Calu3 (cell line): ENCODE results near the gene MCF2L2. TPM values are rescaled to one million over a fixed set of nuclear protein-coding genes. Genes with fewer than 3 reads are reported as not detected.

Source experiments
- BruUV-seq: library from RNA; stranded (reverse); fragments of 400-500 nt; replicated peaks from 2 replicates; lab custom pipeline; 2021; lab: Mats Ljungman, UMichigan
- CTCF ChIA-PET: fragments of 300-600 bp; sonication (Branson Sonifier 250); formaldehyde crosslinking; loops from one replicate; lab custom pipeline; 2022; ENCODE audit warnings: antibody characterized with exemption; lab: Charles Lee
- DNase-seq: peaks from one replicate; pipeline ENCODE4 v3.0.0; 2022
- H3K27ac Mint-ChIP-seq: one replicate; pipeline ENCODE4 v1.8.0; 2022; ENCODE audit warnings: mixed read lengths; ENCODE audit not compliant: unreplicated experiment
- H3K27me3 Mint-ChIP-seq: one replicate; pipeline ENCODE4 v1.8.0; 2022; ENCODE audit warnings: mixed read lengths; ENCODE audit not compliant: unreplicated experiment
- H3K36me3 Mint-ChIP-seq: one replicate; pipeline ENCODE4 v1.8.0; 2022; ENCODE audit warnings: mild to moderate bottlenecking, moderate library complexity, mixed read lengths; ENCODE audit not compliant: insufficient read depth, unreplicated experiment
- H3K4me1 Mint-ChIP-seq: one replicate; pipeline ENCODE4 v1.8.0; 2022; ENCODE audit warnings: mild to moderate bottlenecking, low read depth, mixed read lengths; ENCODE audit not compliant: unreplicated experiment
- H3K4me3 Mint-ChIP-seq: one replicate; pipeline ENCODE4 v1.8.0; 2022; ENCODE audit warnings: mild to moderate bottlenecking, low read depth, moderate library complexity, mixed read lengths; ENCODE audit not compliant: unreplicated experiment
- H3K9me3 Mint-ChIP-seq: one replicate; pipeline ENCODE4 v1.8.0; 2022; ENCODE audit warnings: low read depth, mixed read lengths; ENCODE audit not compliant: unreplicated experiment
- intact Hi-C: fragments of 100-400 bp; cut with micrococcal nuclease; formaldehyde crosslinking; loops from one replicate; pipeline ENCODE4 v1.10.0; 2022; ENCODE audit not compliant: unreplicated experiment
- total RNA-seq: library from RNA; stranded (reverse); gene quantifications from 2 replicates; pipeline ENCODE4 v1.2.3, GENCODE V29; 2022
- TF ChIP-seq, protein P1 (sequence below): fragments of 200-600 bp; IDR thresholded peaks from one replicate; pipeline ENCODE4 v1.8.0; 2022; ENCODE audit warnings: antibody characterized with exemption; ENCODE audit not compliant: unreplicated experiment

Gene MCF2L2
- total RNA-seq, 1 experiment from 2014 or later: 0.35 TPM

DNA sequence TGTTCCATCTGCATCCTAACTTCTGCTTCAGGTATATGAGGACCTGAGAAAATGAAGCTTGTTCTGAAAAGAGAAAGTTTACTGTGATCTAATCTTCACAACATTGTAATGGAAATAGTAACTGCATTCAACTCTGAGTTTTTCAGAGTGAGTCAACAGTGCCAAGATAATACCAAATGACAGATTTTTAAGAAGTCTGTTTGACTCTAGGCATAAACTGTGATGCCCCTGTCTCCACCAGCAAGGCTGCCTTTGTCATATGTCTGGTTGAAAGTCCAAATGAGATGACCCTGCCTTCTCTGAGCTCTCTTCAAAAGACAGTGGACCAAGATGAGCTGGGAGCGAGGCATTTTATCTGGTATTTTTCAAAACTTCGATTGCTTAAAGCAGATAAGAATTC is 220.2 kb downstream of the MCF2L2 start:
- no peaks in the 10 kb centered on the region for H3K27me3 Mint-ChIP-seq
- CTCF ChIA-PET: no interaction called here
- no peak overlapping the region for H3K27ac Mint-ChIP-seq
- peaks cover 14% of the 10 kb centered on the region for H3K4me1 Mint-ChIP-seq
- no peaks in the 10 kb centered on the region for H3K36me3 Mint-ChIP-seq
- H3K9me3 Mint-ChIP-seq: peaks cover 6% of the 10 kb centered on the region
- no peak for DNase-seq
- intact Hi-C loops: no loop called here
- no TSS peak for BruUV-seq
- H3K4me3 Mint-ChIP-seq: no peak overlapping the region
- TF ChIP-seq, protein P1, sequence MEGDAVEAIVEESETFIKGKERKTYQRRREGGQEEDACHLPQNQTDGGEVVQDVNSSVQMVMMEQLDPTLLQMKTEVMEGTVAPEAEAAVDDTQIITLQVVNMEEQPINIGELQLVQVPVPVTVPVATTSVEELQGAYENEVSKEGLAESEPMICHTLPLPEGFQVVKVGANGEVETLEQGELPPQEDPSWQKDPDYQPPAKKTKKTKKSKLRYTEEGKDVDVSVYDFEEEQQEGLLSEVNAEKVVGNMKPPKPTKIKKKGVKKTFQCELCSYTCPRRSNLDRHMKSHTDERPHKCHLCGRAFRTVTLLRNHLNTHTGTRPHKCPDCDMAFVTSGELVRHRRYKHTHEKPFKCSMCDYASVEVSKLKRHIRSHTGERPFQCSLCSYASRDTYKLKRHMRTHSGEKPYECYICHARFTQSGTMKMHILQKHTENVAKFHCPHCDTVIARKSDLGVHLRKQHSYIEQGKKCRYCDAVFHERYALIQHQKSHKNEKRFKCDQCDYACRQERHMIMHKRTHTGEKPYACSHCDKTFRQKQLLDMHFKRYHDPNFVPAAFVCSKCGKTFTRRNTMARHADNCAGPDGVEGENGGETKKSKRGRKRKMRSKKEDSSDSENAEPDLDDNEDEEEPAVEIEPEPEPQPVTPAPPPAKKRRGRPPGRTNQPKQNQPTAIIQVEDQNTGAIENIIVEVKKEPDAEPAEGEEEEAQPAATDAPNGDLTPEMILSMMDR: no peak

DNA sequence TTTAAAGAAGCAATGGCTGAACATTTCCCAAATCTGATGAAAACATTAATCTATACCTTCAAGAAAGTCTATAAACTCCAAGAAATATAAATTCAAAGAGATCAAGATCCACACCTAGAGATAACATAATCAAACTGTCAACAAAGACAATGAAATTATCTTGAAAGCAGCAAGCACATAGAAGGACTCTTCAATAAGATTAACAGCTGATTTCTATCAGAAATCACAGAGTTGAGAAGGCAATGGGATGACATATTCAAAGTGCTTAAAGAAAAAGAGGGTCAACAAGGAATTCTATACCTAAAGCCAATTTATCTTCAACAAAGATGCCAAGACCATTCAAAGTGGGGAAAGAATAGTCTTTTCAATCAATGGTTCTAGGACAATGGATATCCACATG is 224.7 kb downstream of the MCF2L2 start:
- Mint-ChIP-seq H3K27ac (no peak overlapping the region), H3K4me1 (no peaks in the 10 kb centered on the region), H3K27me3 (no peaks in the 10 kb centered on the region), H3K9me3 (peaks cover 10% of the 10 kb centered on the region), H3K36me3 (no peaks in the 10 kb centered on the region), H3K4me3 (no peak overlapping the region)
- TF ChIP-seq, protein P1: no peak
- no TSS peak for BruUV-seq
- intact Hi-C loops: no loop called here
- CTCF ChIA-PET: no interaction called here
- no peak for DNase-seq

DNA sequence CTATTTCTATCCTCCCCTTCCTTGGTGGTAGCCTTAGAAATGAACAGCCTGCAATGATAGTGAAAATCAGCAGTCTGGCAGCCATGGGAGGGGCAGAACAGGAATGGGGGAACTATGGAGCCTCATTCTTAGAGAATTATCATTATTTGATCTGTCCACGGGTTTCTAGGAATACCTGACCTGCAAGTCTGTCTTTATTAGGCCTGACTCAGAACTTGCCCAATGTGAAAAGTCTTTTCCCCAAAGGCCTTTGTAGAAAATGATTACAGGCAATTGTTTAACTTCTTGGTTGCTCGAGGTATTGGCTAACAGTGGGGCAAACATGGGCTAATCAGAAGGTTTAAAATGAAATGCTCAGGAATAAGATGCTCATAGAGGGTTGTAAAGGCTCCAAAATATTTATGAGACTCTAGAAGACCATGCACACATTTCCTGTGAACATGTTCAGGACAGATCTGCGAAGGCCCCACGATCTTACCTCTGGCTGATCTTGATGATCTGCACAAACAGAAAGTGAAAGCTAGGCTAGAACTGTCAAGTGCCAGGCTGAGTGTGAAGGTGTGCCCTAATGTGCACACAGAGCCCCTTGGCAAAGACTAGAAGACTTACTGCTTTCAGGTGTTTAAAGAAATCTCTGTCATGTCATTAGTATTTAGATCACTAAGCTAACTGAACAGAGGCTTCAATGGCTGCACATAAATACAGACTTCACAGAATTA is 226.3 kb downstream of the MCF2L2 start:
- peaks cover 10% of the 10 kb centered on the region for H3K9me3 Mint-ChIP-seq
- no peaks in the 10 kb centered on the region for H3K27me3 Mint-ChIP-seq
- CTCF ChIA-PET: interaction anchor here (0.6 to 1.2 kb wide), 2 partner anchors 180 to 1068 kb away, joined by 3 to 4 read pairs; no protein-coding TSS in a partner anchor
- intact Hi-C loops: no loop called here
- no peak overlapping the region for H3K27ac Mint-ChIP-seq
- no peaks in the 10 kb centered on the region for H3K36me3 Mint-ChIP-seq
- H3K4me1 Mint-ChIP-seq: no peaks in the 10 kb centered on the region
- BruUV-seq: no TSS peak
- H3K4me3 Mint-ChIP-seq: no peak overlapping the region
- TF ChIP-seq, protein P1: no peak
- DNase-seq: no peak

DNA sequence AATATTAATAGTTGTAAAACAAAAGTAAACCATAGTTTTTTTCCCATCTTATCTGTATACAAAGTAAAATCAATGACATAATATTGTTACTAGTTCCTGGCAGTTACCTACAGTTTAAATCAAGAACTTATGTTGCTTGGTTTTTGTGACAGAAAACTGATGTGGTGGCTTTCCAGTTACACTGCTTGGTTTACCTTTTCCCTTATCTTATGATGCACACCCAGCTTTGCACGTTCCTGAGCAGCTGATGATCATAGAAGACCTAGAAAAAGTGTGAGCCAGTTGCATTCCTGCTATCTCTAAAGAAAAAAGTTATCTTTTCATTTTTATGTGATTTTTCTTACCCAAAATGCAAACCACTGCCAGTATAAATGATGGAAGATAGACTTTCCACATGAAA is 229.5 kb downstream of the MCF2L2 start:
- H3K27me3 Mint-ChIP-seq: no peaks in the 10 kb centered on the region
- H3K4me3 Mint-ChIP-seq: no peak overlapping the region
- TF ChIP-seq, protein P1: no peak
- H3K36me3 Mint-ChIP-seq: no peaks in the 10 kb centered on the region
- H3K27ac Mint-ChIP-seq: no peak overlapping the region
- DNase-seq: no peak
- no peaks in the 10 kb centered on the region for H3K4me1 Mint-ChIP-seq
- CTCF ChIA-PET: interaction anchor here (0.5 to 1.2 kb wide), 3 partner anchors 184 to 1457 kb away, joined by 3 to 5 read pairs (median 5); no protein-coding TSS in a partner anchor
- H3K9me3 Mint-ChIP-seq: peaks cover 10% of the 10 kb centered on the region
- intact Hi-C loops: no loop called here
- BruUV-seq: no TSS peak
